SK-MEL-5 (cell line): ENCODE data around the gene MAGEA9. TPM values are rescaled to one million over a fixed set of nuclear protein-coding genes. Genes with fewer than 3 reads are reported as not detected.
"Not testable (repeated sequence)": the region's sequence is repeated elsewhere in the genome, so short reads cannot be mapped to it uniquely, and the experiment has no call there.

ENCODE experiments used
- DNase-seq: peaks from one replicate; pipeline ENCODE4 v3.0.0-alpha.2; 2016; ENCODE audit warnings: low read depth, low spot score
- in situ Hi-C: cut with HindIII; loops from 2 replicates; pipeline ENCODE4 v1.10.0; 2016; ENCODE audit warnings: low sequenced_read_pairs, high pct_unique_total_duplicates, low pct_unique_long_range_greater_than_20kb
- polyA plus RNA-seq, 2 experiments: library from polyadenylated mRNA; depleted of rRNA; stranded (reverse); fragments of >200 nt; gene quantifications; 2 replicates each; pipeline ENCODE4 v1.2.3, GENCODE V29; 2015
- total RNA-seq: library from RNA; depleted of rRNA; stranded (reverse); fragments of >200 nt; shearing (Covaris generic); gene quantifications from 2 replicates; pipeline ENCODE4 v1.2.3, GENCODE V29; 2014; rRNA removed

MAGEA9 gene
- total RNA-seq, result not detected in 2 replicates
- polyA plus RNA-seq (2015; cell fraction: cytosol; rRNA removed), result not detected in 2 replicates
- not detected in 2 replicates for polyA plus RNA-seq (2015; cell fraction: nucleus; rRNA removed)

GRCh38 chrX:149781727-149782126 is at the start of gene MAGEA9:
Gene MAGEA9, plus strand, starts transcription at chrX:149781930. Its CDS starts 4,281 bp downstream, at chrX:149786211.
- in situ Hi-C loops, result not testable (repeated sequence)

GRCh38 chrX:149742269-149742668 is 39.5 kb upstream of the MAGEA9 start:
- DNase-seq, in situ Hi-C loops: not testable (repeated sequence)

More at GRCh38 chrX:149781727-149782126, at the start of gene MAGEA9:
- not testable (repeated sequence) for DNase-seq

GRCh38 chrX:149746390-149747007 is 35.2 kb upstream of the MAGEA9 start:
- in situ Hi-C loops, DNase-seq: not testable (repeated sequence)

GRCh38 chrX:149757206-149758067 is 24.3 kb upstream of the MAGEA9 start:
- in situ Hi-C loops, result no loop called here
- no peak for DNase-seq

- no peak for DNase-seq
- in situ Hi-C loops, result no loop called here
These were observed 23.5 kb upstream of the MAGEA9 start for GRCh38 chrX:149758068-149758714.

GRCh38 chrX:149758715-149759078 is 23.0 kb upstream of the MAGEA9 start:
- in situ Hi-C loops, DNase-seq: not testable (repeated sequence)

GRCh38 chrX:149759824-149760223 is 21.9 kb upstream of the MAGEA9 start:
- DNase-seq, result no peak
- in situ Hi-C loops, result no loop called here

GRCh38 chrX:149760965-149761364 is 20.8 kb upstream of the MAGEA9 start:
- DNase-seq, result no peak
- in situ Hi-C loops, result no loop called here

GRCh38 chrX:149761858-149762674 is 19.7 kb upstream of the MAGEA9 start:
- in situ Hi-C loops, DNase-seq: not testable (repeated sequence)

- DNase-seq, result no peak
- in situ Hi-C loops, result no loop called here
These were observed 18.8 kb upstream of the MAGEA9 start for GRCh38 chrX:149762696-149763614.

GRCh38 chrX:149770344-149770743 is 11.4 kb upstream of the MAGEA9 start:
- in situ Hi-C loops, DNase-seq: not testable (repeated sequence)

- DNase-seq, in situ Hi-C loops: not testable (repeated sequence)
These were observed 8.7 kb upstream of the MAGEA9 start for GRCh38 chrX:149773026-149773425.

GRCh38 chrX:149773768-149774167 is 8.0 kb upstream of the MAGEA9 start, which contains the start of gene HSFX1:
Gene HSFX1, plus strand, starts transcription at chrX:149774068. Its CDS starts 614 bp downstream, at chrX:149774682.
- in situ Hi-C loops, result not testable (repeated sequence)

GRCh38 chrX:149777999-149778398 is 3.7 kb upstream of the MAGEA9 start:
- in situ Hi-C loops, DNase-seq: not testable (repeated sequence)

More at GRCh38 chrX:149773768-149774167, 8.0 kb upstream of the MAGEA9 start, which contains the start of gene HSFX1:
- DNase-seq, result not testable (repeated sequence)

GRCh38 chrX:149795531-149795930 is 13.8 kb downstream of the MAGEA9 start:
- DNase-seq, in situ Hi-C loops: not testable (repeated sequence)

- in situ Hi-C loops, result no loop called here
- DNase-seq, result no peak
These were observed 17.5 kb downstream of the MAGEA9 start for GRCh38 chrX:149799095-149799714.
